ENCODE measurements around the gene ITIH5.

The ITIH5 gene

DNA sequence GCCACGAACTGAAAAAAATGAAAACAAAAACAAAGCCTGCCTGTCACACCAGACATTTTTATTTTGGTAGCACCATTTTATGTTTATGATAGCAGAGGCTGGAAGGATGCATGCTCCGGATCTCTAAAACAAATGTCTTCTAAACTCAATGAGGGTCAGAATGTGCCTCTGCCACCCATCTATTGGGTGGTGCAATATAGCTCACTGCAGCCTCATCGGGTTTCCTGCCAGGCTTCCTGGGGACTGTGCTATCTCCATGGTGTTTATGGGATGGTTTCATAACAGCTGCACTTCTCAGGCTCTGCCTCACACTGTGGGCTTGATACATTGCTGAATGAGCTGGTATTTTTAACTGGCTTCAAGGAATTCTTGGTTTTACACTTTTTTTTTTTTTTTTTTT is 94.4 kb downstream of the ITIH5 start:
- no peaks in the 10 kb centered on the region for H3K36me3 Mint-ChIP-seq
- H3K27ac Mint-ChIP-seq, result no peak overlapping the region
- no peak overlapping the region for H3K4me3 Mint-ChIP-seq
- no peaks in the 10 kb centered on the region for H3K9me3 Mint-ChIP-seq
- no peak for ATAC-seq (ENCODE audit: low read depth)
- peaks cover 2% of the 10 kb centered on the region for H3K27me3 Mint-ChIP-seq
- no peak for DNase-seq (ENCODE audit: low spot score in 2 of 2)
- H3K4me1 Mint-ChIP-seq, result no peaks in the 10 kb centered on the region

GRCh38 chr10:7571981-7572380 is 94.8 kb downstream of the ITIH5 start:
- no peak for DNase-seq (ENCODE audit: low spot score in 2 of 2)
- H3K27me3 Mint-ChIP-seq, result peaks cover 2% of the 10 kb centered on the region
- H3K4me3 Mint-ChIP-seq, result no peak overlapping the region
- no peak for ATAC-seq (ENCODE audit: low read depth)
- no peaks in the 10 kb centered on the region for H3K4me1 Mint-ChIP-seq
- no peak overlapping the region for H3K27ac Mint-ChIP-seq
- H3K9me3 Mint-ChIP-seq, result no peaks in the 10 kb centered on the region
- H3K36me3 Mint-ChIP-seq, result no peaks in the 10 kb centered on the region

DNA sequence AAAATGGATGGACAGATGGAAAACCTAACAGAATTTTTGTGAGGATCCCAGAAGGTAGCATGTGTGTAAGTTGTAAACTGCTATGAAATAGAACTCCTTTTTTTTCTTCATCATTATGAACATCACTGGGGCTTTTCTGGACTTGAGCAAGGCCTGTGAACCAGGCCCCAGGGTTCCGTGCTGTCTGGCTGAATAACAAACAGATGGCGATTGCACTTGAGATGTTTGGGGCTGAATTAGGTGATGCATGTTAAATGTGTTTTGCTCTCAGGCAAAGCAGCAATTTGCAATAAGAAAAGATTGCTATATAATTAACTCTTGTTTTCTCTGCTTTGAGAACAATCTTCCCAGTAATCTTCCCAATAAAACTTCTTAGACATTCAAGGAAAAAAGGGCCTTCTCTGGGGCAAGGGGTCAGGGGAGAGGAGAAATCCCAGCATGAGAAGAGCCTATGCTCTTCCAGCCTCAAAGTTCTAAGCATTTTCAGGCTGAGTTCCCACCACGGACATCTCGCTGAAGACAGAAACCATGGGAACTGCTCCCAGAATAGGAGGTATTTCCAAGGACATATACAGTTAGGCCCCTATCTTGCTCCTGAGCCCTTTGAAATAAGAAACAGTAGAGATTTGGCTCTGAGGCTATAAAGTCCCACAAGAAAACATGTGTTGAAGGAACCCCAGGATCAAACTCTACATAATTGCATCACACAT is 98.7 kb downstream of the ITIH5 start:
- Mint-ChIP-seq H3K27me3 (peaks cover 1% of the 10 kb centered on the region), H3K27ac (no peak overlapping the region), H3K4me1 (peaks cover 4% of the 10 kb centered on the region), H3K36me3 (no peaks in the 10 kb centered on the region), H3K4me3 (no peak overlapping the region), H3K9me3 (no peaks in the 10 kb centered on the region)
- no peak for ATAC-seq (ENCODE audit: low read depth)
- no peak for DNase-seq (ENCODE audit: low spot score in 2 of 2)

- no peak for DNase-seq (ENCODE audit: low spot score in 2 of 2)
- no peak overlapping the region for H3K27ac Mint-ChIP-seq
- H3K9me3 Mint-ChIP-seq, result no peaks in the 10 kb centered on the region
- no peak overlapping the region for H3K4me3 Mint-ChIP-seq
- no peaks in the 10 kb centered on the region for H3K27me3 Mint-ChIP-seq
- H3K4me1 Mint-ChIP-seq, result peaks cover 4% of the 10 kb centered on the region
- no peak for ATAC-seq (ENCODE audit: low read depth)
- no peaks in the 10 kb centered on the region for H3K36me3 Mint-ChIP-seq
Measured at GRCh38 chr10:7566891-7567290, 99.9 kb downstream of the ITIH5 start.

GRCh38 chr10:7565871-7566270 is 100.9 kb downstream of the ITIH5 start:
- no peak overlapping the region for H3K27ac Mint-ChIP-seq
- no peaks in the 10 kb centered on the region for H3K9me3 Mint-ChIP-seq
- ATAC-seq (ENCODE audit: low read depth), result no peak
- H3K36me3 Mint-ChIP-seq, result no peaks in the 10 kb centered on the region
- H3K4me3 Mint-ChIP-seq, result no peak overlapping the region
- peaks cover 4% of the 10 kb centered on the region for H3K4me1 Mint-ChIP-seq
- DNase-seq (ENCODE audit: low spot score in 2 of 2), result no peak
- H3K27me3 Mint-ChIP-seq, result no peaks in the 10 kb centered on the region

DNA sequence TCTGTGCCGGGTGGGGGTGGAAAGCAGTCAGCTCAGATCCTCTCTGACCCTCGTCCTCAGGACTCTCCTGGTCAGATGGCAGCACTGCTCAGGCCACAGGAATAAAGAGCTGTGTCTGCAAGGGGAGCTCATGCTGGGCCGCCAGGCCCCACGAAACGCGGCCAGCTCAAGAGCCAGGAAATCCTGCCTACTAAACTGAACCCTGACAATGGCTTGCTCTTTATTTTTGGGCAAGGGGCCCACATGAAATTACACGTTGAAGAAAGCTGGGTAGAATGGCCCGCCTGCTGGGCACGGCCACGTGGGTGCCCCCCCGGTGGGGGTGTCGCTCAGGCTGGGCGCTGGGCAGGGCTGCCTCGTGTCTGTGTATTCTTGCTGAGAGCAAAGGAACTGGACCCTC is 103.0 kb downstream of the ITIH5 start:
- ATAC-seq (ENCODE audit: low read depth), result no peak
- Mint-ChIP-seq H3K27me3 (no peaks in the 10 kb centered on the region), H3K9me3 (no peaks in the 10 kb centered on the region), H3K27ac (no peak overlapping the region), H3K36me3 (no peaks in the 10 kb centered on the region), H3K4me1 (peaks cover 4% of the 10 kb centered on the region), H3K4me3 (no peak overlapping the region)
- DNase-seq (ENCODE audit: low spot score in 2 of 2), result no peak

DNA sequence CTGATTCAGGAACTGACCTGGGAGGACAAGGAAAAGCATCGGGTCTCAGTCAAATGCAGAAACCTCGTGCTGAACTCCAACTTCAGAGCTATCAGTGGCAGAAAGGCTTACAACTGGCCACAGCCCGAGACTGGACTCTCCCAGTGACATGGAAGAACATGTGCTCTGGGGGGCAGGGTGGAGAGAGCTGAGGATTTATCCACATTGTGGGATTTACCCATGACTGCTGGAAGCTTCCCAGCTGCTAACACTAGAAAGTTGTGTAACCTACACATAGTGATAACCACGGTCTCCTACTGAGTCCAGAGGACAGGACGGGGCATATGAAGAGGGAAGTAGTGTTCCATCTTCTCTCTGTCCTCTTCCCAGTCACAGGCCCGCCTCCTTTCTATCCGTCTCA is 103.4 kb downstream of the ITIH5 start:
- no peak overlapping the region for H3K4me3 Mint-ChIP-seq
- no peak overlapping the region for H3K27ac Mint-ChIP-seq
- H3K36me3 Mint-ChIP-seq, result no peaks in the 10 kb centered on the region
- ATAC-seq (ENCODE audit: low read depth), result no peak
- DNase-seq (ENCODE audit: low spot score in 2 of 2), result no peak
- no peaks in the 10 kb centered on the region for H3K9me3 Mint-ChIP-seq
- H3K27me3 Mint-ChIP-seq, result no peaks in the 10 kb centered on the region
- H3K4me1 Mint-ChIP-seq, result peaks cover 4% of the 10 kb centered on the region

DNA sequence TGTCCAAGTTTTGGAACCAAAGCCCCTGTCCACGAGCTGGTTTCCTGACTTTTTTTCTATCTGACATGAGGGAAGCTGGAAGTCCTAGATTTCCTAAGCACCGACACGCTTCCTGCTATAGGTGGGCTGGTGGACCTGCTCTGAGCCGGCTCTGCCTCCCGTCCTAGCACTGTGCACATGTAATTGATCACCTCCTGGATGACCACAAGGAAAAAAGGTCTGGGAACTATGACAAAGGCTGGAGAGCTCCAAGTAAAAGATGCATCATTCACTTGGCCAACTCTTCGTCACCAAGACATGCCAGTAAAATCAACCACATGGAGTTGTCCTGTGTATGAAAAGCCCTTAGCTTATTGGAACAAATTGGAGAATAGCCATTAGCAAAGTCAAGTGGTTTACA is 104.8 kb downstream of the ITIH5 start:
- no peak overlapping the region for H3K4me3 Mint-ChIP-seq
- H3K36me3 Mint-ChIP-seq, result no peaks in the 10 kb centered on the region
- ATAC-seq (ENCODE audit: low read depth) (no peak), DNase-seq (ENCODE audit: low spot score in 2 of 2) (no peak)
- H3K9me3 Mint-ChIP-seq, result no peaks in the 10 kb centered on the region
- no peak overlapping the region for H3K27ac Mint-ChIP-seq
- H3K4me1 Mint-ChIP-seq, result peaks cover 4% of the 10 kb centered on the region
- H3K27me3 Mint-ChIP-seq, result peaks cover 5% of the 10 kb centered on the region

GRCh38 chr10:7561216-7561893 is 105.4 kb downstream of the ITIH5 start:
- no peak overlapping the region for H3K27ac Mint-ChIP-seq
- no peaks in the 10 kb centered on the region for H3K4me1 Mint-ChIP-seq
- H3K36me3 Mint-ChIP-seq, result no peaks in the 10 kb centered on the region
- H3K9me3 Mint-ChIP-seq, result no peaks in the 10 kb centered on the region
- no peak overlapping the region for H3K4me3 Mint-ChIP-seq
- DNase-seq (ENCODE audit: low spot score in 2 of 2), result no peak
- no peak for ATAC-seq (ENCODE audit: low read depth)
- peaks cover 8% of the 10 kb centered on the region for H3K27me3 Mint-ChIP-seq

- no peak for DNase-seq (ENCODE audit: low spot score in 2 of 2)
- no peak overlapping the region for H3K4me3 Mint-ChIP-seq
- no peaks in the 10 kb centered on the region for H3K9me3 Mint-ChIP-seq
- peaks cover 2% of the 10 kb centered on the region for H3K4me1 Mint-ChIP-seq
- no peak overlapping the region for H3K27ac Mint-ChIP-seq
- H3K27me3 Mint-ChIP-seq, result peaks cover 10% of the 10 kb centered on the region
- ATAC-seq (ENCODE audit: low read depth), result no peak
- H3K36me3 Mint-ChIP-seq, result no peaks in the 10 kb centered on the region
Measured at GRCh38 chr10:7560519-7560918, 106.2 kb downstream of the ITIH5 start.

- H3K36me3 Mint-ChIP-seq, result no peaks in the 10 kb centered on the region
- DNase-seq (ENCODE audit: low spot score in 2 of 2) (no peak), ATAC-seq (ENCODE audit: low read depth) (no peak)
- H3K4me1 Mint-ChIP-seq, result peaks cover 2% of the 10 kb centered on the region
- H3K27me3 Mint-ChIP-seq, result peaks cover 12% of the 10 kb centered on the region
- H3K27ac Mint-ChIP-seq, result no peak overlapping the region
- H3K9me3 Mint-ChIP-seq, result no peaks in the 10 kb centered on the region
- no peak overlapping the region for H3K4me3 Mint-ChIP-seq
Measured at GRCh38 chr10:7559386-7559785, 107.4 kb downstream of the ITIH5 start.

- H3K4me3 Mint-ChIP-seq, result no peak overlapping the region
- peaks cover 2% of the 10 kb centered on the region for H3K4me1 Mint-ChIP-seq
- H3K36me3 Mint-ChIP-seq, result no peaks in the 10 kb centered on the region
- ATAC-seq (ENCODE audit: low read depth) (no peak), DNase-seq (ENCODE audit: low spot score in 2 of 2) (no peak)
- peaks cover 14% of the 10 kb centered on the region for H3K27me3 Mint-ChIP-seq
- H3K9me3 Mint-ChIP-seq, result no peaks in the 10 kb centered on the region
- no peak overlapping the region for H3K27ac Mint-ChIP-seq
Measured at GRCh38 chr10:7558036-7558435, 108.7 kb downstream of the ITIH5 start.

GRCh38 chr10:7553531-7553930 is 113.2 kb downstream of the ITIH5 start:
- ATAC-seq (ENCODE audit: low read depth), result no peak
- no peak for DNase-seq (ENCODE audit: low spot score in 2 of 2)
- H3K27ac Mint-ChIP-seq, result no peak overlapping the region
- H3K4me1 Mint-ChIP-seq, result peaks cover 2% of the 10 kb centered on the region
- peaks cover 17% of the 10 kb centered on the region for H3K27me3 Mint-ChIP-seq
- H3K9me3 Mint-ChIP-seq, result no peaks in the 10 kb centered on the region
- H3K36me3 Mint-ChIP-seq, result no peaks in the 10 kb centered on the region
- no peak overlapping the region for H3K4me3 Mint-ChIP-seq

DNA sequence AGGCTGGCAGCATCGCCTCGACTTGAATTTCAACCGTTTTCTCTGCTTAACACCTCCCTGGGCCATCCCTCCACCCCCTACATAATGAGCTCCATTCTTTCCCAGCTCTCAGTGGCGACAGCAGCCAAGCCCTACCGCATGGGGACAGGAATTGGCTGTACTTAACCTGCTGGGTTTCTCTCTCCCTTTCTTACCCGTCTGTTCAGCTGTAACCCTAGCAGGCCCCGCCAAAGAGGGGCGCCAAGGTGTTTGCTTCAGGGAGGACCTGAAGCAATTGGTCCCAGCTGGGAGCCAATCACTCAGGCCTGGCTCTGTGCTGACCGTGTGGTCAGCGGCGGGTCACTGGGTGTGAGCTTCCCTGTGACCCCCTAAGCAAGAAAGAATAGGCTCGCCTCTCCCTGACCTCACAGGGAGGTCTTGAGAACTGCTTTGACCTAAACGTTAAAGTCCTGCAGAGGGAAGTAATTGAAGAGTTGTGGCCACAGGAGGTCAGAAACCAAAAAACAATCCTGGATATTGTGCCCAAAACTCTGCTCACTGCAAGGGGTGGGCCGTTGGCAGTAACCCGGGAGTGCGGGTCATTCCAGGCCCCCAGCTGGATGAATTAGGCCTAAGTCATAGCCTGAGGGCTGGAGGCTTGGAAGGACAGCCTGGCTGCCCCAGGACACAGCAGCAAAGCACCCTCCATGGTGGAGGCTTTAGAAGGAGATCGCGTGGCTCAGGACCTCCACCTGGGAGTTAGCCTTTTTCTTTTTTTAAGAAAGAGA is 114.6 kb downstream of the ITIH5 start:
- Mint-ChIP-seq H3K4me1 (peaks cover 2% of the 10 kb centered on the region), H3K36me3 (no peaks in the 10 kb centered on the region), H3K27me3 (peaks cover 13% of the 10 kb centered on the region), H3K27ac (no peak overlapping the region), H3K9me3 (no peaks in the 10 kb centered on the region), H3K4me3 (no peak overlapping the region)
- ATAC-seq (ENCODE audit: low read depth), result no peak
- no peak for DNase-seq (ENCODE audit: low spot score in 2 of 2)
